GM12892 (cell line): ENCODE measurements around the gene GRAMD1B.
A peak's percentile ranks its signal among the peaks of the same experiment; 100 is the strongest.

ENCODE experiments used
- DNase-seq: peaks from one replicate; pipeline ENCODE4 v3.0.0; 2011; ENCODE audit not compliant: insufficient read length
- FAIRE-seq: peaks from 2 replicates; lab custom pipeline; 2011; peaks lifted over from hg19 to GRCh38; lab: Jason Lieb, UNC
- POLR2A ChIP-seq: IDR thresholded peaks from 2 replicates; pipeline ENCODE4 v1.6.1; 2011; ENCODE audit warnings: low read depth, low read length, control low read depth
- POLR2AphosphoS5 ChIP-seq: IDR thresholded peaks from 2 replicates; pipeline ENCODE4 v1.6.1; 2011; ENCODE audit warnings: low read depth, low read length, control low read depth
- TAF1 ChIP-seq: IDR thresholded peaks from 2 replicates; pipeline ENCODE4 v1.6.1; 2011; ENCODE audit warnings: low read depth, mild to moderate bottlenecking, control low read depth, low read length, borderline replicate concordance

GRAMD1B gene

GRCh38 chr11:123576501-123576900, 146.4 kb downstream of the GRAMD1B start:
- DNase-seq (no peak), FAIRE-seq (peak; percentile 5)
- TF ChIP-seq POLR2A (no peak), POLR2AphosphoS5 (no peak), TAF1 (no peak)

GRCh38 chr11:123577081-123577598, 147.1 kb downstream of the GRAMD1B start:
- FAIRE-seq (peak; percentile 97), DNase-seq (peak; percentile 84)
- TF ChIP-seq TAF1 = no peak
- TF ChIP-seq POLR2AphosphoS5 = no peak
- TF ChIP-seq POLR2A = no peak

DNA sequence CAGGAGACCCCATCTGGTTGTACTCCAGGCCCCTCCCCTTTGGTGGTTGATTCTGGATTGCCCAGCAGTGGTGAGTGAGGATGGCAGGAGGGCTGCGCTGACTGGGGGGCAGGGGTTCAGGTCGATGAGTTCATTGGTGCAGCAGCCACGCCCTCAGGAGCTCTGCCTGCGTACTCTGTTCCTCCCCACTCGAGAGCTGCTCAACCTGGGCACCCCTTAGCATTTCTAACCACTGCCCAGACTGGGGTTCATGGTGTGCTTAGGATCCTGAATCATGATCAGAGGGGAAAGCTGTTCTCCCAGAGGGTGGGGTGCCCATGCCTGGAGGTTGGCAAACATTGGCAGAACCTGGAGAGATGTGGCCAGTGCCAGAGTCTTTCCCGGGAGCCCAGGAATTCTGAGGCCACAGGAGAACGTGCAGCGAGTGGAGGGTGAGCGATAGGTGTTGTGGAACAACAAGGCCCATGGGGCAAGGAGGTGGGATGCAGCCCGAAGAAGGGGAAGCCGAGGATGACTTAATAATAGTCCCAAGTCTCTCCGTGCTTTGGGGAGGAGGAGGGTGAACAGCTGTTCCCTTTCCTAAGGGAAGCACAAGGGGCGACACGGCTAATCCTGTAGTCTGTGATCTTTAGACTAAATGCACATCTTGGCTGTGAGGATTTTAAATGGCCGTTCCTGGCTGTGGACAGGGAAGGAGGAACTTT, 148.9 kb downstream of the GRAMD1B start:
- DNase-seq = no peak
- FAIRE-seq = no peak
- TF ChIP-seq POLR2AphosphoS5 (no peak), TAF1 (no peak), POLR2A (no peak)

- DNase-seq (no peak), FAIRE-seq (no peak)
- TF ChIP-seq POLR2A (no peak), POLR2AphosphoS5 (no peak), TAF1 (no peak)
Observed at GRCh38 chr11:123579482-123579812, 149.4 kb downstream of the GRAMD1B start.

- TF ChIP-seq POLR2A (no peak), POLR2AphosphoS5 (no peak), TAF1 (no peak)
- DNase-seq (no peak), FAIRE-seq (no peak)
Observed at GRCh38 chr11:123580137-123580536, 150.1 kb downstream of the GRAMD1B start.

GRCh38 chr11:123580557-123581275, 150.6 kb downstream of the GRAMD1B start:
- no peak for TF ChIP-seq POLR2AphosphoS5
- no peak for TF ChIP-seq POLR2A
- no peak for TF ChIP-seq TAF1
- peak; percentile 81 for DNase-seq
- peak; percentile 97 for FAIRE-seq

DNA sequence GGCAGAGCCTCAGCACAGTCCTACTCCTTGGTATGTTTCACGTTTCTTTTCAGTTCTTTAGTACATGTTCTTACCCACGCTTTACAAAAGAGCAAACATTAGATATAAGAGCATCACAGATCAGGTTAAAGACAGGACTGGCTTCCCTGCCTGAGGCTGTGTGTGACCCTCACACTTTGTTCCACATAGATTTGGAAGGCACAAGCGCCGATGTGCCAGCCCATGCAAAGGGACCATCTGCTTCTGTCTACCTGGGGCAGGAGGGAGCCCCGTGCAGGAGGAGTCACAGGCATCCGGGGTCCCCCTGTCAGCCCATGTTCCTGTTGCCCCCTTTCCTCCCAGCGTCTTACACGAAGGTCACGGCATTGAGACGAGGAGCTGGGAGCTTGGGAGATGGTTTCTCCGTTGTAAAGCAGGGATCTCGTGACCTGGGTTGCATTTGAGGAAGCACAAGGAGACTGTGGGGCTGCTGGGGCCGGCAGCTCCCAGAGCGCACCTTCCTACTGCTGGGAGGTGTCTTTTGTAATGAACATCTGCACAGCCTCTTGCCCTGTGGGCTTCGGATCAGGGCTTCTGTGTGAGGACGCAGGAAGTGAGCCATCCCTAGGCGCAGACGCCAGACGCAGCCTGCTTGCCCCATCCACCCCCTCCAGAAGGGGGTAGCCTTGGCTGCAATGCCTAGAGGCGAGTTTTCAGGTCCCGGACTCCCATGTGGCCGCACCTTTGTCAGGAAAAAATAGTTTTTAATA, 151.8 kb downstream of the GRAMD1B start:
- DNase-seq (no peak), FAIRE-seq (no peak)
- TF ChIP-seq POLR2AphosphoS5 = no peak
- no peak for TF ChIP-seq TAF1
- TF ChIP-seq POLR2A = no peak

DNA sequence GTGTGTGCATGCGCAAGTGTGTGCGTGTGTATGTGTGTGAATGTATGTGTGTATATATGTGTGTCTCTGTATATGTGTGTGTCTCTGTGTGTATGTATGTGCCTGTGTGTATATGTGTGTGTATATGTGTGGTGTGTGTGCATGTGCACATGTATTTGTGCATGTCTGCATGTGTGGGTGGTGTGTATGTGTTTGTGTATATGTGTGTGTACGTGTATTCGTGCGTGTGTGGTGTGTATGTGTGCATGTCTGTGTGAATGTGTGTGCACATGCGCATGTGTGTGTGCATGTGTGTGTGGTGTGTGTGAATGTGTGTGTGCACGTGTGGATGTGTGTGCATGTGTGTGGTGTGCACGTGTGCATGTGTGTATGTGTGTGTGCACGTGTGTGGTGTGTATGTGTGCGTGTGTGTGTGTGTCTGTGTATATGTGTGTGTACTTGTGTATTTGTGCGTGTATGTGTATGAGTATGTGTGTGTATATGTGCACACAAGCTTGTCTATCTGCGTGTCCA, 153.0 kb downstream of the GRAMD1B start:
- DNase-seq (no peak), FAIRE-seq (peak; percentile 80)
- TF ChIP-seq TAF1 (no peak), POLR2AphosphoS5 (no peak), POLR2A (no peak)

DNA sequence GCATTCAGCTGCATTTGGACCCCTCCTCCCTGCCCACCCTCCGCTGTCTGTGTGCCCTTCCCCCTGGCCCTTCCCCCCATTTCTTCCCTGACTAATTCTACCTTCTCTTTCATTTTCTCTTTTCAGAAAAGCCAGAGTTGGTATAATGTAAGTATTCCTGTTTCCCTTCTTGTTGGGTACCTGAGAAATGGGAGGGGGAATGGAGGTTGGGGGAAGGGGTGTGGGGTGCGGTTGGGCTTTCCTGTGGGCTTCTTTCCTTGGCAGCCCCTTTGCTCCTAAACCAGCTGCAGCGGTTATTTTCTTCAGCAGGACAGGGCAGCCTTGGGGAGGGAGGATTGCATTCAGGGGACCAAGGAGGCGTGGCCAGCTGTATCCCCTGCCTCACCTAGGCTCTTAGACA, 154.1 kb downstream of the GRAMD1B start:
- FAIRE-seq = no peak
- TF ChIP-seq POLR2AphosphoS5 (no peak), POLR2A (no peak), TAF1 (no peak)
- DNase-seq = peak; percentile 46

GRCh38 chr11:123584737-123585136, 154.7 kb downstream of the GRAMD1B start:
- FAIRE-seq = no peak

DNA sequence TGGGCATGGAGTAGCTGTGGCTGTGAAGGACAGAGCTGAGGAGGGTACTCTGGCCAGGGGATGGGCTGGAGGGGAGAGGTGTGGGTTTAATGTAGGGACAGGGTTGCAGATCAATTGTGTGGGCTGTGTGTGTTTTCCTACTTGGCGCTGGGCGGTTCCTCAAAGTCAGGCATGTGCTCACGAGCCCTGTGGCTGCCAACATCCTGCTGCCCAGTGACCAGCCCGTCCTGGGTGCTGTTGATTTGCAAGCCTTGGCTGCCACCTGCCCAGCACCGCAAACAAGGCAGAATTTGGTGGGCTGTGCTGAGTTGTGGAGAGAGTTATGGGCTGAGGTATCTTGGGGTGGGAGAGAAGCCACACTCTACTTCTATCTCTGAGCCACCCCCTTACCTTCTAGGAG, 155.1 kb downstream of the GRAMD1B start:
- no peak for TF ChIP-seq TAF1
- no peak for TF ChIP-seq POLR2A
- no peak for TF ChIP-seq POLR2AphosphoS5
- FAIRE-seq (no peak), DNase-seq (no peak)

More at GRCh38 chr11:123584737-123585136, 154.7 kb downstream of the GRAMD1B start:
- DNase-seq = no peak
- TF ChIP-seq POLR2AphosphoS5 (no peak), TAF1 (no peak), POLR2A (no peak)
